Kidney (tissue), 14 donors: ENCODE measurements around the gene SLC30A3. TPM values are rescaled to one million over a fixed set of nuclear protein-coding genes. Genes with fewer than 3 reads are reported as not detected.

Experiments used
- DNase-seq, 5 donors: peaks; one replicate each; pipeline ENCODE4 v3.0.0-alpha.2; 2013 to 2020
- FAIRE-seq: peaks from 2 replicates; lab custom pipeline; 2012; peaks lifted over from hg19 to GRCh38; lab: Jason Lieb, UNC
- H3K27ac ChIP-seq, 2 donors: one replicate each; pipeline ENCODE4 v1.7.0; 2013; ENCODE audit warnings: low read depth in 2 of 2, low read length in 2 of 2, inconsistent platforms in 1 of 2
- H3K27me3 ChIP-seq: one replicate; pipeline ENCODE4 v1.7.1; 2013; ENCODE audit warnings: low read length, inconsistent platforms; ENCODE audit not compliant: control insufficient read depth, insufficient read depth
- H3K36me3 ChIP-seq, 3 donors: one replicate each; pipeline versions ENCODE4 v1.7.0 to v1.7.1; 2013; ENCODE audit warnings: low read length in 3 of 3, control low read depth in 1 of 3, inconsistent platforms in 1 of 3; ENCODE audit not compliant: insufficient read depth in 3 of 3, control insufficient read depth in 2 of 3
- H3K4me1 ChIP-seq, 3 donors: one replicate each; pipeline versions ENCODE4 v1.7.0 to v1.7.1; 2013; ENCODE audit warnings: low read length in 3 of 3, inconsistent platforms in 1 of 3, low read depth in 1 of 3; ENCODE audit not compliant: control insufficient read depth in 2 of 3, insufficient read depth in 2 of 3
- H3K4me3 ChIP-seq, 3 donors: one replicate each; pipeline versions ENCODE4 v1.7.0 to v1.8.1; 2013; ENCODE audit warnings: low read length in 3 of 3, control low read depth in 1 of 3, inconsistent platforms in 1 of 3
- H3K9ac ChIP-seq, 3 donors: one replicate each; pipeline versions ENCODE4 v1.7.0 to v1.7.1; 2013; ENCODE audit warnings: low read length in 3 of 3, control low read depth in 1 of 3, inconsistent platforms in 1 of 3
- H3K9me3 ChIP-seq, 3 donors: one replicate each; pipeline versions ENCODE4 v1.7.0 to v1.7.1; 2013; ENCODE audit warnings: low read length in 3 of 3, control low read depth in 1 of 3, inconsistent platforms in 1 of 3; ENCODE audit not compliant: control insufficient read depth in 2 of 3, insufficient read depth in 1 of 3
- CTCF ChIP-seq: IDR thresholded peaks from 3 replicates; pipeline ENCODE4 v1.5.1; 2012; ENCODE audit warnings: mild to moderate bottlenecking, moderate library complexity, borderline replicate concordance; ENCODE audit not compliant: insufficient read depth; ENCODE audit errors: extremely low read depth
- intact Hi-C: fragments of 100-400 bp; cut with DNase I; formaldehyde crosslinking; loops from one replicate; pipeline ENCODE4 v1.11.1; 2022
- polyA plus RNA-seq: library from polyadenylated mRNA; stranded (reverse); fragments of 350-450 nt; fragmentation: Illumina TruSeq; extraction: RNeasy Lipid Tissue Mini Kit (QIAGEN cat#74804); gene quantifications from one replicate; pipeline ENCODE4 v1.2.3, GENCODE V29; 2014; ENCODE audit warnings: low read depth, low replicate concordance; ENCODE audit not compliant: insufficient read depth
- total RNA-seq: library from RNA; stranded (reverse); fragmentation: NEBNext Ultra II Directional; extraction: Animal tissue kit (Norgen Biotek cat#: 25700); gene quantifications from one replicate; pipeline ENCODE4 v1.2.1, GENCODE V29; 2021
- donor health status: control.
- donor health status: control.
- donor health status: control.
- donor health status: control.
- donor health status: control.
- donor health status: DM: yes; HTN: yes; CAD: no.
- donor health status: Normal renal cell carcinoma (clear cell type).

SLC30A3 gene
- total and polyA plus RNA-seq, 2 donors from 2014 or later, result 0.31 TPM; not detected in 1

- Histone ChIP-seq H3K4me3 (no peak overlapping the region), H3K4me1 (peaks cover 0 to 7% (median 0%) of the 10 kb centered on the region in 3 donors), H3K36me3 (peaks cover 4 to 32% (median 16%) of the 10 kb centered on the region in 3 donors), H3K27ac (no peak overlapping the region), H3K9me3 (no peaks in the 10 kb centered on the region), H3K27me3 (no peaks in the 10 kb centered on the region), H3K9ac (no peak overlapping the region)
- no peak for DNase-seq
- intact Hi-C loops, result no loop called here
- TF ChIP-seq CTCF, result no peak
- FAIRE-seq, result no peak
Observed at GRCh38 chr2:27220091-27220490, 42.8 kb downstream of the SLC30A3 start.

- H3K4me1 ChIP-seq, result peaks cover 0 to 7% (median 0%) of the 10 kb centered on the region in 3 donors
- FAIRE-seq, result no peak
Observed at GRCh38 chr2:27219091-27219490, 43.8 kb downstream of the SLC30A3 start.

GRCh38 chr2:27218614-27219013 lies 44.2 kb downstream of the SLC30A3 start:
- DNase-seq, result no peak
- no peak for FAIRE-seq

More at GRCh38 chr2:27219091-27219490, 43.8 kb downstream of the SLC30A3 start:
- H3K9me3 ChIP-seq, result no peaks in the 10 kb centered on the region
- DNase-seq, result no peak
- no peak overlapping the region for H3K4me3 ChIP-seq
- no peak overlapping the region for H3K9ac ChIP-seq
- intact Hi-C loops, result no loop called here
- no peak overlapping the region for H3K27ac ChIP-seq
- H3K27me3 ChIP-seq, result no peaks in the 10 kb centered on the region
- peaks cover 4 to 24% (median 8%) of the 10 kb centered on the region in 3 donors for H3K36me3 ChIP-seq
- no peak for TF ChIP-seq CTCF

More at GRCh38 chr2:27218614-27219013, 44.2 kb downstream of the SLC30A3 start:
- no peak overlapping the region for H3K9ac ChIP-seq
- H3K27ac ChIP-seq, result no peak overlapping the region
- peaks cover 4 to 19% (median 7%) of the 10 kb centered on the region in 3 donors for H3K36me3 ChIP-seq
- H3K27me3 ChIP-seq, result no peaks in the 10 kb centered on the region
- H3K4me3 ChIP-seq, result no peak overlapping the region
- peaks cover 0 to 7% (median 0%) of the 10 kb centered on the region in 3 donors for H3K4me1 ChIP-seq
- TF ChIP-seq CTCF, result no peak
- intact Hi-C loops, result no loop called here
- H3K9me3 ChIP-seq, result no peaks in the 10 kb centered on the region
